GM10248 (cell line): Measurements from ENCODE around the gene VGLL3.

Experiments used
- CTCF ChIA-PET: fragments of 300-600 bp; sonication (Branson Sonifier 250); formaldehyde crosslinking; extraction: SDS; loops from one replicate; lab custom pipeline; 2021; ENCODE audit warnings: antibody characterized with exemption; lab: Yijun Ruan, JAX
- POLR2A ChIA-PET: fragments of 350-650 bp; sonication (Branson Sonifier 250); formaldehyde crosslinking; extraction: SDS; loops from one replicate; lab custom pipeline; 2020; ENCODE audit warnings: antibody characterized with exemption; lab: Yijun Ruan, JAX
- DNase-seq: peaks from one replicate; pipeline ENCODE4 v3.0.0; 2012; ENCODE audit errors: extremely low spot score
- TF ChIP-seq, protein P1 (sequence below): IDR thresholded peaks from 2 replicates; pipeline ENCODE4 v1.5.1; 2012; ENCODE audit warnings: mild to moderate bottlenecking, low read depth; ENCODE audit errors: extremely low read depth, missing control alignments, control extremely low read depth

VGLL3 gene

DNA sequence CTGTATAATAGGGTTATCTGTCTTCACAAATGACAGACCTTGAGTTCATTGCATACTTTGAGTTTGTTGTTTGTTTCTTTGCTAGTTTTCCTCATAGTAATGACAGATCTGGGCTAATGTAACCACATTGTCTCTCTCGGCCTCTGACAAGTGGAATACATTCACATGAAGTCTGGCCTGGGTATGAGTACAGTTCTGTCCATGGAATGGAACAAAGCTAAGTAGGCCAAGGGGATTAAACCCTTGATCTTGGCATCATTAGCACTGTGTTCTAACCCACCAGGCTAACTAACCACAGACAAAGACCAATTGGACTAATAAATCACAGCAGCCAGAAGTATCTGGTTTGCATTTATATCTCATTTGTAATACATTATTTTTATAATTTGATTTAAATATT, 7.6 kb upstream of the VGLL3 start:
- TF ChIP-seq, protein P1, sequence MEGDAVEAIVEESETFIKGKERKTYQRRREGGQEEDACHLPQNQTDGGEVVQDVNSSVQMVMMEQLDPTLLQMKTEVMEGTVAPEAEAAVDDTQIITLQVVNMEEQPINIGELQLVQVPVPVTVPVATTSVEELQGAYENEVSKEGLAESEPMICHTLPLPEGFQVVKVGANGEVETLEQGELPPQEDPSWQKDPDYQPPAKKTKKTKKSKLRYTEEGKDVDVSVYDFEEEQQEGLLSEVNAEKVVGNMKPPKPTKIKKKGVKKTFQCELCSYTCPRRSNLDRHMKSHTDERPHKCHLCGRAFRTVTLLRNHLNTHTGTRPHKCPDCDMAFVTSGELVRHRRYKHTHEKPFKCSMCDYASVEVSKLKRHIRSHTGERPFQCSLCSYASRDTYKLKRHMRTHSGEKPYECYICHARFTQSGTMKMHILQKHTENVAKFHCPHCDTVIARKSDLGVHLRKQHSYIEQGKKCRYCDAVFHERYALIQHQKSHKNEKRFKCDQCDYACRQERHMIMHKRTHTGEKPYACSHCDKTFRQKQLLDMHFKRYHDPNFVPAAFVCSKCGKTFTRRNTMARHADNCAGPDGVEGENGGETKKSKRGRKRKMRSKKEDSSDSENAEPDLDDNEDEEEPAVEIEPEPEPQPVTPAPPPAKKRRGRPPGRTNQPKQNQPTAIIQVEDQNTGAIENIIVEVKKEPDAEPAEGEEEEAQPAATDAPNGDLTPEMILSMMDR = no peak
- ChIA-PET POLR2A (no interaction called here), CTCF (no interaction called here)
- DNase-seq = no peak

DNA sequence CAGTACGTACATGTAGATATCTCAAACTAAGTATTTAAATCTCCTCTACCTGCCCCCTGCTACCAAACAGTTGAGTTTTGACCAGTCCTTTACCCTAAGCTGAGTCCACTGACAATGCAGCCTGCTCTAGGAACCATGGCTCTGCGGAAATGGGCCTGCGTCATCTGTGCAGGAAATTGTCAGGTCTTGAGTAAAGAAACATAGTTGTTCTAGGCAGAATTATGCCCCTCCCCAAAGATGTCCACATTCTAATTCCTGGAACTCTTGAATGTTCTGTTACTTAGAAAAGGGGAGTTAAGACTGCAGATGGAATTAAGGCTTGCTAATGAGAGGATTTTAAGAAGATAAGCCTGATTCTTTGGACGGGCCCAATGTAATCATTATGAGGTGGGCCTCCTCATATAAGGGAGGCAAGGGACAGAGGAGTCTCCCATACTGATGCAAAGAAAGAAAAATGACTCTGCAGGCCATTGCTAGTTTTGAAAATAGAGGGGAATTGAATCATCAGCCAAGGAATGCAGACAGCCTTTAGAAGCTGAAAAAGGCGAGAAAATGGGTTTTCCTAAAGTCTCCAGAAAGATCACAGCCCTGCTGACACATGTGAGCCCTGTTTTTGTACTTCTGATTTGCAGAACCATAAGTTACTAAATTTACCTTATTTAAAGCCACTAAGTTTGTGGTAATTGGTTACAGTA, 5.5 kb upstream of the VGLL3 start:
- ChIA-PET CTCF (no interaction called here), POLR2A (no interaction called here)
- DNase-seq = no peak
- TF ChIP-seq, protein P1 = no peak

DNA sequence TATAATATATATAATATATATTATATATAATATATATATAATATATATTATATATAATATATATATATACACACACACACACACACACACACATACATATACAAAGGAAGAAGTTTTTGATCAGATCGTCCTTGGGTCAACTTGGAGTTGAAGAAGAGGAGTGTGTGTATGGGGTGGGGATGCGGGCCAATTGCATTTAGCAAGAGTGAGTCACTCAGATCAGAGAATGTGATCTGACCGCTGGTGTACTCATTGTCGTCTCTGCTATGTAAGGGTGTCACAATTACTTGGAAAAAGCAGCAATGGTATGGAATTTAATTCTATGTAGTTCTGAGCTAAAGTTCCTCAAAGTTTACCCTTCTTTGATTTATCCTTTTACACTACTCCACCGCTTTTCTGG, 4.6 kb upstream of the VGLL3 start:
- ChIA-PET POLR2A (no interaction called here), CTCF (no interaction called here)
- DNase-seq = no peak

DNA sequence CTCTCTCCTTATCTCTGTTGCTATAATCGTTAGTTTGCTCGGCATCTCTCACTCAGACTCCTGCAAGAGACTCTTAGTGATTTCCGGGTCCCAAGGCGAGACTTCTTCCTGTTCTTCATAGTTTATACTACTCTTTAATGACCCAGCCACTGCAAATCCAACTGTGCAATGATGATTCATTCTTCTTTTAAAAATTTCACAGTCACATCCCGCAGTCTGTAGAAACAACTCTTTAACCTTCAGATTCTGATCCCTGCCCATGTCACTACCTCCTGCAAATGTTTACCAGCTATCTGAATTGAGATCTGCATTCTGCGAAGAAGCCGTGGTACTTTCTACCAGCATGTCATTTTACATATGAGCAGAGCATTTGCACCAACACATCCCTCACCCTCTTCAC, 2.8 kb upstream of the VGLL3 start:
- DNase-seq = no peak
- POLR2A ChIA-PET = no interaction called here
- TF ChIP-seq, protein P1 = no peak
- CTCF ChIA-PET = interaction anchor here (0.7 kb wide), 1 partner anchor 194 kb away, joined by 3 read pairs; no protein-coding TSS in a partner anchor

More for the DNA sequence above, 4.6 kb upstream of the VGLL3 start:
- TF ChIP-seq, protein P1 = no peak

DNA sequence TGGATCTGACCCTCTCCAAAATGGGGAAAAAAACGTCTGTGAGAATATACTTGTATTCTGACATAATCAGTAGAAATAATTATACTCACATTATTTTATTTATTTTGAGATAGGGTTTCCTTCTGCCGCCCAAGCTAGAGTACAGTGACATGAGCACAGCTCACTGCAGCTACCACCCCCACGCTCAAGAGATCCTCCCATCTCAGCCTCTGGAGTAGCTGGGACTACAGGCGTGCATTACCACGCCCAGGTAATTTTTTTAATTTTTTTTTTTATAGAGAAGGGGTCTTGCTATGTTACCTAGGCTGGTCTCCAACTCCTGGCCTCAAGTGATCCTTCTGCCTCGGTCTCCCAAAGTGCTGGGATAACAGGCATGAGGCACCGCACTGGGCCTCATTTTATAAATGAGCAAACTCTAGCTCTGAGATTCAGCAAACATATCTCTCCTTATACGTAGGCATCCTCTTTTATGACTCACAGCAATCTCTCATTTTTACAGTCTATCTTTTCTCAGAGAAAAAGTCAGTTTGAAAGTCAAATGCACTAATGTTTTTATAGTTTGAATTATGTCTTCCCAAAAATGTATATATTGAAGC, 989 bp upstream of the VGLL3 start:
- TF ChIP-seq, protein P1 = no peak
- no peak for DNase-seq
- ChIA-PET POLR2A (no interaction called here), CTCF (no interaction called here)

DNA sequence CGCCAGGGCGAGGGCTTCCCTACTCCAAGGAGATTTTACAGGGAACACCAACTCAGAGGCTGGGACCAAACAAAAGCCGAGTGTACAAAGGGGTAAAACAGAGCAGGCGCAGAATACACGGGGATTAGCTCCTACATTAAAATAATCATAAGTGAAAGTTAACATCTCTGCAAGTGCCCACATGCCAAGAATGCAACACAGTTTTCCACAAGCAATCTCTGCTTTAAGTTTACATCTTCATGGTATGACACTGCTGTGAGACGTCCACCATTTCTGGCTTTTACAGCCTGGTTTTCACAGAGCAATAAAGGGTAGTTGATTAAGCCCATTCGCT, 500 bp upstream of the VGLL3 start:
- TF ChIP-seq, protein P1 = no peak
- ChIA-PET POLR2A (no interaction called here), CTCF (no interaction called here)
- no peak for DNase-seq
